WI38 (cell line): Measurements from ENCODE around the gene METTL14.

Experiments
- H3K4me3 ChIP-seq: 2 replicates; pipeline ENCODE4 v1.5.1; 2011; ENCODE audit warnings: low read depth, mild to moderate bottlenecking, control low read depth, low read length
- TF ChIP-seq, protein P1 (sequence below): IDR thresholded peaks from 2 replicates; pipeline ENCODE4 v1.5.1; 2012; ENCODE audit warnings: low read depth, mild to moderate bottlenecking, control low read depth, low read length

METTL14 gene

DNA sequence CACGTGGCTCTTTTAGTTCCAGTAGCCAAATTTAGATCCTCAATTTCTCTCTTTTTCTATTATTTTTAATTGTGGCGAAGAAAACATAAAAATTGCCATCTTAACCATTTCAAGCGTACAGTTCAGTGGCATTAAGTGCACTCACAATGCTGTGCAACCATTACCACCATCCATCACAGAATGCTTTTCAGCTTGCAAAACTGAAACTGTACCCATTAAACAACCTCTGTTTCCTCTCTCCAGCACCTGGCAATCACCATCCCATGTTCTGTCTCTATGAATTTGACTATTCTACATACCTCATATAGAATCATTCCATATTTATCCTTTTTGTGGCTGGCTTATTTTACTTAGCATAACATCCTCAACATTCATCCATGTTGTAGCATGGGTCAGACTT lies 74.9 kb downstream of the METTL14 start:
- TF ChIP-seq, protein P1, sequence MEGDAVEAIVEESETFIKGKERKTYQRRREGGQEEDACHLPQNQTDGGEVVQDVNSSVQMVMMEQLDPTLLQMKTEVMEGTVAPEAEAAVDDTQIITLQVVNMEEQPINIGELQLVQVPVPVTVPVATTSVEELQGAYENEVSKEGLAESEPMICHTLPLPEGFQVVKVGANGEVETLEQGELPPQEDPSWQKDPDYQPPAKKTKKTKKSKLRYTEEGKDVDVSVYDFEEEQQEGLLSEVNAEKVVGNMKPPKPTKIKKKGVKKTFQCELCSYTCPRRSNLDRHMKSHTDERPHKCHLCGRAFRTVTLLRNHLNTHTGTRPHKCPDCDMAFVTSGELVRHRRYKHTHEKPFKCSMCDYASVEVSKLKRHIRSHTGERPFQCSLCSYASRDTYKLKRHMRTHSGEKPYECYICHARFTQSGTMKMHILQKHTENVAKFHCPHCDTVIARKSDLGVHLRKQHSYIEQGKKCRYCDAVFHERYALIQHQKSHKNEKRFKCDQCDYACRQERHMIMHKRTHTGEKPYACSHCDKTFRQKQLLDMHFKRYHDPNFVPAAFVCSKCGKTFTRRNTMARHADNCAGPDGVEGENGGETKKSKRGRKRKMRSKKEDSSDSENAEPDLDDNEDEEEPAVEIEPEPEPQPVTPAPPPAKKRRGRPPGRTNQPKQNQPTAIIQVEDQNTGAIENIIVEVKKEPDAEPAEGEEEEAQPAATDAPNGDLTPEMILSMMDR: no peak
- no peak overlapping the region for H3K4me3 ChIP-seq

DNA sequence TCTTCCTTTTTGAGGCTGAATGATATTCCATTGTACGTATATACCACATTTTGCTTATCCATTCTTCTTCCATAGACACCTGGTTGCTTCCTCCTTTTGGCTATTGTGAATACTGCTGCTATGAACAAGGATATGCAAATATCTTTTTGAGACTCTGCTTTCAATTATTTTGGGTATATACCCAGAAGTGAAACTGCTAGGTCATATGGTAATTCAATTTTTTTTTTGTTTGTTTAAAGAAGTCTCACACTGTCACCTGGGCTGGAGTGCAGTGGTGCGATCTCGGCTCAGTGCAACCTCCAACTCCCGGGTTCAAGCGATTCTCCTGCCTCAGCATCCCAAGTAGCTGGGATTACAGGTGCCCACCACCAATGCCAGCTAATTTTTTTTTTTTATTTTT lies 75.3 kb downstream of the METTL14 start:
- no peak overlapping the region for H3K4me3 ChIP-seq
- TF ChIP-seq, protein P1: no peak

DNA sequence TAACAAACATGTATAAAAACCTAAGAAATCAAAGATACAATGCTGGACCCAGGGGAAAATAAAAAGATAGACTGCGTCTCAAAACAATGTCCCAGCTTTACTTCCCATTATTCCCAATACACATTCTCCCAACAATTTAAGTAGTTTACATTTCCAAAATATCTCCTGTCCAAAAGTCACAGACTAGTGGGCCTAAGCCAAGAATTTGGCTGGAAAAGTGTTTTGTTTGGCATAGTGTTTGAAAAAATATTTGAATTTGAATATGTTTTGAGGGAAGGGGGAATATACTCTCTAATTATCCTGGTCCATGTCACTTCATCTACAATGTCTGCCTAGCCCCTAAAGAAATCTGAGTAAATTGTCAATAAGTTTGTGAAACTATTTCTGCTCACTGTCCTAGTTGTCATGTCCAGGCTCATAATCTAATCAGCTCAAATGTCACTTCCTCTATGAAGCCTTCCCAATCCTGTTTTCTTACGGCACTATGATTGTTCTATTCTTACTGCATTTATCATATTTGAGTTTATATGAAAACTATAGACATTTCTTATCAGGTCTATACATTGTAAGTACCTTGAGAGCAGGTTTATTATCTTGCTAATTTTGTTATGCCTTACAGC lies 76.3 kb downstream of the METTL14 start:
- H3K4me3 ChIP-seq: no peak overlapping the region
- TF ChIP-seq, protein P1: no peak

DNA sequence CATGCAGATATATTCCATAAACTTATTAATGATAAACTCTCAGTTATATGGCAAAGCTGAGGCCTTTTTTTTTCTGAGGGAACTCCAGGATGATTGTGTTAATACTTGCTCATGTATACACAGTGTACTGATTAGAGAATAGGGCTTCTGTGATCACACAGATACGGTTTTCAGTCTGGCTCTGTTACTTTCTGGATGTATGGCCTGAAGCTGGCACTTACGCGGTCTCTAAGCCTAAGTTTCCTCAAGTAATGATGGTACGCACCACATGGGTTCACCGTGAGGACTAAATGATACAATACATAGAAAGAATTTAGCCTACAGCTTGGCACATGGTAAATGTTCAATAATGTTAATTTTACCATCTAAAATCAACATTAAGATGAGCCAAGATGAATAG lies 77.0 kb downstream of the METTL14 start:
- H3K4me3 ChIP-seq: no peak overlapping the region
- TF ChIP-seq, protein P1: no peak

DNA sequence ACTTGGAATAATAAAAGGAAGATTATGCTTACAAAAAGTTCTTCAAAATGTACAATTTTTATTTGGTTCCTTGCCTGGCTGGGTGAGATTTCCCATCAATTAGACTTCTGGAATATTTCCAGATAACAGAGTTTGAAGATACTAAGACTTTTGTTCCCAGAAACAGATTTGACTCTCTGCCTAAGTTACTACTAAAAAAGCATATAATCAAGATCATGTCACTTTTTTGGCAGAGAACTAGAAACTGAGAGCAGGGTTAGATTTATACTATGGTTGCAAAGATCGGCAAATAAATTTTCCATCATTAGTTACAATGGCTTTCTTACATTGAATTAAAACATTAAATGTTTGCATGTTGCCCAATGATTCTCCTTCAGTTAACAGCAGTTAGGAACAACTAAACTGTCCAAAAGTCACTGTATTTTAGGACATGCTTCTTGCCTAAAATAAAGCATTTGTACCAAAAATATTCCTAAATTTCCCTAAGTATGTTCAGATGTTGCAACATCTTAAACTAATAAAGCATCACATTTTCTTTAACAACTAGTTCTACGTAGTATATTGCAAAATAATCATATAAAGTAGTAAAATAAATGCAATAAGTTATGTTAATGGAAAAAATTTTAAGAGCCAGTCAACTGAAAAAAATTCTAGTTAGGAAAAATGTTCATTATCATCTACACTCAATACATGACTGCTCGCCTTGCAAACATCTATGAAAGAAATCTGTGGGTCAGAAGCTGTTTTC lies 77.7 kb downstream of the METTL14 start:
- TF ChIP-seq, protein P1: no peak

More for the DNA sequence above, 77.7 kb downstream of the METTL14 start:
- H3K4me3 ChIP-seq: no peak overlapping the region
